ENCODE data around the gene SMURF1.

Gene SMURF1

GRCh38 chr7:99133766-99134564 lies 9.9 kb downstream of the SMURF1 start:
- peaks cover 31% of the 10 kb centered on the region for H3K4me1 ChIP-seq

GRCh38 chr7:99132595-99133321 lies 11.2 kb downstream of the SMURF1 start:
- in situ Hi-C loops (cut with MboI; ENCODE audit: low sequenced_read_pairs) = no loop called here
- no peak for DNase-seq (ENCODE audit: low spot score in 2 of 2)
- Histone ChIP-seq H3K36me3 (replicated peaks) (no peaks in the 10 kb centered on the region), H3K4me3 (no peak overlapping the region), H3K4me1 (peaks cover 27% of the 10 kb centered on the region), H3K9me3 (no peaks in the 10 kb centered on the region), H3K27me3 (ENCODE audit: low read depth) (no peaks in the 10 kb centered on the region)

More at GRCh38 chr7:99133766-99134564, 9.9 kb downstream of the SMURF1 start:
- Histone ChIP-seq H3K36me3 (replicated peaks) (no peaks in the 10 kb centered on the region), H3K4me3 (no peak overlapping the region), H3K27me3 (ENCODE audit: low read depth) (no peaks in the 10 kb centered on the region), H3K9me3 (no peaks in the 10 kb centered on the region)
- no peak for DNase-seq (ENCODE audit: low spot score in 2 of 2)
- in situ Hi-C loops (cut with MboI; ENCODE audit: low sequenced_read_pairs) = no loop called here

GRCh38 chr7:99131290-99131689 lies 12.6 kb downstream of the SMURF1 start:
- no peak for DNase-seq (ENCODE audit: low spot score in 2 of 2)
- in situ Hi-C loops (cut with MboI; ENCODE audit: low sequenced_read_pairs) = no loop called here
- no peak overlapping the region for H3K4me3 ChIP-seq
- H3K27me3 ChIP-seq (ENCODE audit: low read depth) = no peaks in the 10 kb centered on the region
- peaks cover 32% of the 10 kb centered on the region for H3K4me1 ChIP-seq
- H3K9me3 ChIP-seq = no peaks in the 10 kb centered on the region
- no peaks in the 10 kb centered on the region for H3K36me3 ChIP-seq (replicated peaks)

GRCh38 chr7:99129536-99129935 lies 14.4 kb downstream of the SMURF1 start:
- Histone ChIP-seq H3K9me3 (no peaks in the 10 kb centered on the region), H3K4me1 (peaks cover 21% of the 10 kb centered on the region), H3K4me3 (no peak overlapping the region), H3K36me3 (replicated peaks) (no peaks in the 10 kb centered on the region), H3K27me3 (ENCODE audit: low read depth) (no peaks in the 10 kb centered on the region)
- no peak for DNase-seq (ENCODE audit: low spot score in 2 of 2)
- in situ Hi-C loops (cut with MboI; ENCODE audit: low sequenced_read_pairs) = no loop called here

DNA sequence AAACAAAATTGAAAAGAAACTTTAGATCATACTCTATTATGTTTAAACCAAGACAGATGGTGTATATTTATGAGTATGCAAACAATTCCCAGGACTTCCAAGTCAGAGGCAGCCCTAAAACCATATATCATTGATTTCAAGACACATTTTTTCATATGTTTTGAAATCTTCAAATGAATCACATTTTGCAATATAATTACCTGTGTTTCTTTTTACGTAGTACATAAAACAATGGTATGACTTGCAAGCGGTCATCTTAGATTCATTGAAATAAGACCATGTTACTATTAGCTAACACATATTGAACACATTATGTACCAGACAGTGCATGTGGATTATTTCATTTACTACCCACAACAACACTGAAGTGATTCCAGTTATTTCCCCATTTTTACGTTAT lies 14.9 kb downstream of the SMURF1 start:
- Histone ChIP-seq H3K27me3 (ENCODE audit: low read depth) (no peaks in the 10 kb centered on the region), H3K4me3 (no peak overlapping the region), H3K4me1 (peaks cover 21% of the 10 kb centered on the region), H3K36me3 (replicated peaks) (no peaks in the 10 kb centered on the region), H3K9me3 (no peaks in the 10 kb centered on the region)
- in situ Hi-C loops (cut with MboI; ENCODE audit: low sequenced_read_pairs) = no loop called here
- no peak for DNase-seq (ENCODE audit: low spot score in 2 of 2)

DNA sequence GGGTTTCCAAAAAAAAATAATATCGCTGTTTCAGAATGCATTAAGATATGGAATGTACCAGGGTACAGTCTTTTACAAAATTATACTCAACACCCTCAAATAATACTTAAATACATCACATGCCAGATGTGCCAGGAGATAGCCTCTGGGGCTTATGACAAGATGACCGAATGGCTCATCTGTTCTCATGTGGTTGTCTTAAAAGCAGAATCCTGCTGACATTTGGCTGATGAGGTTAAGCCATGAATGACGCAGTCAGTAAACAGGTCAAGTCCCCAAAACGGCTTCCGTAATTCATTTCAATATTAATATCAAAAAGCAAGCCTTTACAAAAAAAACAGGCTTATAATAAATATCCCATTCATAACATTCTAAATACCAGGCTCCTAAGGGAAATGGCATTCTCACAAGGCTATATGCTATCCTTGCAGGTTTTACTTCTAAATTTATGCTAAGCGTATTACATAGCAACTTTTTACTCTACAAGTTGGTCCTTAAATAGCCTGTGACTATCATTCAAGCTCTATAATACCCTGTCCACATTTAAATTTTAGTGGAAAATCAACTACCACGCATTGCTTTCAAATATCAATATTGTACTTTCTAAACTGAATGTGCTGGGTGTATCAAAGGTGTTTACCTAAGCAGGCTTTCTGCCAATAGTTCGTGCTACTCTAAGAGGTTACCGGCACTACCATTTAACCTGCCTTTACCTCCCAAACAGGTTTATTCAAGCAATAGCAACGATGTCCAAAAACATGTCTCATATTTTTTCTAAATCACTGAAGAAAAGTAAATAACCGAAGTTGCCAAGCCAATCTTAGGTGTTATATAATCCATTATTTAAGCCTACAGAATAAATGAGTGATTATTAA lies 15.6 kb downstream of the SMURF1 start:
- Histone ChIP-seq H3K36me3 (replicated peaks) (no peaks in the 10 kb centered on the region), H3K4me3 (no peak overlapping the region), H3K9me3 (no peaks in the 10 kb centered on the region), H3K4me1 (peaks cover 21% of the 10 kb centered on the region), H3K27me3 (ENCODE audit: low read depth) (no peaks in the 10 kb centered on the region)
- in situ Hi-C loops (cut with MboI; ENCODE audit: low sequenced_read_pairs) = no loop called here
- DNase-seq (ENCODE audit: low spot score in 2 of 2) = no peak

- Histone ChIP-seq H3K4me1 (peaks cover 21% of the 10 kb centered on the region), H3K9me3 (no peaks in the 10 kb centered on the region), H3K27me3 (ENCODE audit: low read depth) (no peaks in the 10 kb centered on the region), H3K36me3 (replicated peaks) (no peaks in the 10 kb centered on the region), H3K4me3 (no peak overlapping the region)
- no peak for DNase-seq (ENCODE audit: low spot score in 2 of 2)
- in situ Hi-C loops (cut with MboI; ENCODE audit: low sequenced_read_pairs) = no loop called here
Measured at GRCh38 chr7:99127636-99128035, 16.3 kb downstream of the SMURF1 start.

DNA sequence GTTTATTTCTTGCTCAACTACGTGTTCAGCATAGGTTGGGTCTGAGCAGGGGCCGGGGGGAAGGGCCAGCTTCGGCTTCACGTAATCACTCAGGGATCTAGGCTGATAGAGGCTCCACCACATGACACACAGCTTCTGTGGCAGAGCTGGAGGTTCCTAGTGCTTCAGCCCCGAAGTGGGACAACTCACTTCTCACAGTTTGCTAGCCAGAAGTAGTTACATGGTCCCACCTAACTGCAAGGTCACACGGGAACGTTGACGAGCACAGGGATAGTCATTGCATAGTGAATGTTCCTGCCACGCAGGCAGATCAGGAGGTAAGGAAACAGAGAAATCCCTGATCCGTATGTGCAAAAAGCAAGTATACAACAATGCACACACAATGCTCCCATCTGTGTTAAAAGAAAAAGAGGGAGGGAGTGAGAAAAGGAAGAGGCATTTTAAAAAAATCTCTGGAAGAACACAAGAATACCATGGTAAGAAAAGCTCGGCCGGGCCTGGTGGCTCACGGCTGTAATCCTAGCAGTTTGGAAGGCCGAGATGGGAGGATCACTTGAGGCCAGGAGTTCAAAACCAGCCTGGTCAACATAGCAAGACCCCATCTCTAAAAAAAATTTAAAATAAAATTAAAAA lies 16.9 kb downstream of the SMURF1 start:
- H3K9me3 ChIP-seq = no peaks in the 10 kb centered on the region
- in situ Hi-C loops (cut with MboI; ENCODE audit: low sequenced_read_pairs) = no loop called here
- no peaks in the 10 kb centered on the region for H3K27me3 ChIP-seq (ENCODE audit: low read depth)
- DNase-seq (ENCODE audit: low spot score in 2 of 2) = peak; percentile 31 to 69
- H3K4me3 ChIP-seq = no peak overlapping the region
- peaks cover 21% of the 10 kb centered on the region for H3K4me1 ChIP-seq
- H3K36me3 ChIP-seq (replicated peaks) = no peaks in the 10 kb centered on the region

DNA sequence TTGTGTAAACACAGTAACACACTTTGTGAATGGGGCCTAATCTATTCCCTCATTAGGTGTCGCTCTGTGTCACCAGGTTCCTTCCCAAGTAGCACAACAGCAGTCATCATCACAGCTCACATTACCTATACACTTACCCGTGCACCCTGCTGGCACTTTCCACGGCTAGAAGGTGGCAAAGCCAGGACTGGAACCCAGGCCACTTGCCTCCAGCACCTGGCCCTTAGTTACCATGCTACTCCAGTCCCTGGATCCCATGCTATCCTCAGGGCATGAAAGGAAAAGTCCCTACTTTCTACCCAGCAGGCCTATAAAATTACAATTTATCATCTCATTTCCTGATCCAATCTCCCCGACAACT lies 18.4 kb downstream of the SMURF1 start:
- Histone ChIP-seq H3K4me1 (peaks cover 21% of the 10 kb centered on the region), H3K9me3 (no peaks in the 10 kb centered on the region), H3K27me3 (ENCODE audit: low read depth) (no peaks in the 10 kb centered on the region), H3K36me3 (replicated peaks) (no peaks in the 10 kb centered on the region), H3K4me3 (no peak overlapping the region)
- in situ Hi-C loops (cut with MboI; ENCODE audit: low sequenced_read_pairs) = no loop called here
- DNase-seq (ENCODE audit: low spot score in 2 of 2) = no peak

DNA sequence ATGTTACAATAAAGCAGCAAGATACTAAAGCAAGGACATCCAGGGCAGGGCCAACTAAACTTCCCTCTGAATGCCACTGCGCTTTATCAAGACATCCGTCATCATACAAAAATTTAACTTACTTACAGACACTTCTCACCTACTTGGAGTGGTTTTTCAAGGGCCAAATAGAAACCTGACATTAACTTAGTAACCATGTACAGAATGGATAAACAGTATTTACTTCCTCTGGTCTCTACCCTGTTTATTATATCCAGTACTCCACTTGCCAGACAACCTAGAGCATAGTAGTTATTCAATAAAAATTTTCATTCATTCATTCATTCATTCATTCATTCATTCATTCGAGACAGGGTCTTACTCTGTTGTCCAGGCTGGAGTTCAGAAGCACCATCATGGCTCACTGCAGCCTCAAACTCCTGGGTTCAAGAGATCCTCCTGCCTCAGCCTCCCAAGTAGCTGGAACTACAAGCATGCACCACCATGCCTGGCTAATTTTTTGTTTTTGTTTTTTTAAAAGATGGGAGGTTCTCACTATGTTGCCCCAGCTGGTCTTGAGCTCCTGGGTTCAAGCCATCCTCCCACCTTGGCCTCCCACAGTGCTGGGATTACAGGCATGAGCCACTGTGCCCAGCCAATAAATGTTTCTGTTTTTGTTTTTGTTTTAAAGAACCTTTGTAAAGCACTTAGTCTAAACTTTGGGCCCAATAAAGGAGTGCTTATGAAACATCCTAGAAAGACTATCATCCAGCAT lies 19.0 kb downstream of the SMURF1 start:
- no peak for DNase-seq (ENCODE audit: low spot score in 2 of 2)
- H3K27me3 ChIP-seq (ENCODE audit: low read depth) = no peaks in the 10 kb centered on the region
- in situ Hi-C loops (cut with MboI; ENCODE audit: low sequenced_read_pairs) = no loop called here
- H3K36me3 ChIP-seq (replicated peaks) = no peaks in the 10 kb centered on the region
- H3K4me1 ChIP-seq = peaks cover 21% of the 10 kb centered on the region
- H3K4me3 ChIP-seq = no peak overlapping the region
- no peaks in the 10 kb centered on the region for H3K9me3 ChIP-seq

DNA sequence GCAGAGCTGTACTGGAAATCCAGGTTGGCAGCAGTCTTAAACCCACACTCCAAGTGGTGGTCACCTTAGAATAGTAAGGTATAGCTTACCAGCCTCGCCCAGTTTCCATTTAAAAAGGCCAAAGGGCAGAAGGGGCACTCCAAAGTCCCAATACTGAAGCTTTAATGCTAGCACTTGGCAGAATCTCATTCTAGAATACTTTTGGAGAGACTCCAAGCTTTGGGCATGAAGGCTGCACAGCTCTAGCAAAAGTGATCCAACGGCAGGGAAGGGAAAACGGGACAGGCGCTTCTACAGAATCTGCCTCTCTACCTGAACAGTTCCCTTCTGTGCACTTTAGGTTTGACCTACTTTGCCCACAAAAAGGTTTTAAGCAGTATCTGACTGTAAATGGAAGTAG lies 19.7 kb downstream of the SMURF1 start:
- H3K9me3 ChIP-seq = no peaks in the 10 kb centered on the region
- no peak for DNase-seq (ENCODE audit: low spot score in 2 of 2)
- no peaks in the 10 kb centered on the region for H3K27me3 ChIP-seq (ENCODE audit: low read depth)
- no peaks in the 10 kb centered on the region for H3K36me3 ChIP-seq (replicated peaks)
- in situ Hi-C loops (cut with MboI; ENCODE audit: low sequenced_read_pairs) = no loop called here
- peaks cover 21% of the 10 kb centered on the region for H3K4me1 ChIP-seq
- no peak overlapping the region for H3K4me3 ChIP-seq

DNA sequence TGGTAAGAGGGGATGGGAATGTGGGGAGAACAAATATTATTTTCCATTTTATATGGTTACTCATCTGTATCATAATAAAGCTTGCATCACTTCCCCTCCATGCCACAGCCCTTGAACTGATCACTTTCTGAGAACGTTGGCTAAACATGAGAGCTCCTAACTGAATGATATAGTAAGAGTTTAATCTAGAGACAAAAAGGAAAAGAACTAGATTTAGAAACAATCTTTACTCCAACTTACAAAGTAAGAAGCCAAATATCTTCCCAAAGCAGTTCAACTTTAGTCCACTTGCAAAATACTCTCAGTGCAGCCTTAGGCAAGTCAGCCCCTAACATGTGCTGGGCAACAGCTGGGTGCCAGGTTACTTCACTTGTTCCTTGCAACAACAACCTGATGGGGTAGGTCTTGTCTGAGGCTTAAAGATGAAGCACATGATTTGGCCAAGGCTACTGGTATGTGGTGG lies 20.3 kb downstream of the SMURF1 start:
- H3K4me1 ChIP-seq = peaks cover 21% of the 10 kb centered on the region
- no peaks in the 10 kb centered on the region for H3K27me3 ChIP-seq (ENCODE audit: low read depth)
- no peaks in the 10 kb centered on the region for H3K9me3 ChIP-seq
- H3K4me3 ChIP-seq = no peak overlapping the region
- no peaks in the 10 kb centered on the region for H3K36me3 ChIP-seq (replicated peaks)
- in situ Hi-C loops (cut with MboI; ENCODE audit: low sequenced_read_pairs) = no loop called here
- DNase-seq (ENCODE audit: low spot score in 2 of 2) = no peak

GRCh38 chr7:99122762-99123161 lies 21.1 kb downstream of the SMURF1 start:
- no peaks in the 10 kb centered on the region for H3K36me3 ChIP-seq (replicated peaks)
- no peaks in the 10 kb centered on the region for H3K9me3 ChIP-seq
- in situ Hi-C loops (cut with MboI; ENCODE audit: low sequenced_read_pairs) = no loop called here
- H3K27me3 ChIP-seq (ENCODE audit: low read depth) = no peaks in the 10 kb centered on the region
- no peak overlapping the region for H3K4me3 ChIP-seq
- H3K4me1 ChIP-seq = peaks cover 14% of the 10 kb centered on the region
- no peak for DNase-seq (ENCODE audit: low spot score in 2 of 2)

Data from HAP-1 (cell line).